GM19328 (cell line): ENCODE data around the gene POU5F1.
A peak's percentile ranks its signal among the peaks of the same experiment; 100 is the strongest.
"Not testable (repeated sequence)": the region's sequence is repeated elsewhere in the genome, so short reads cannot be mapped to it uniquely, and the experiment has no call there.

Experiments
- ATAC-seq: cut with Tn5 transposase; IDR thresholded peaks from one replicate; pipeline ENCODE4 v1.9.1; 2021; ENCODE audit warnings: mild to moderate bottlenecking, moderate library complexity; ENCODE audit not compliant: unreplicated experiment

Gene POU5F1

DNA sequence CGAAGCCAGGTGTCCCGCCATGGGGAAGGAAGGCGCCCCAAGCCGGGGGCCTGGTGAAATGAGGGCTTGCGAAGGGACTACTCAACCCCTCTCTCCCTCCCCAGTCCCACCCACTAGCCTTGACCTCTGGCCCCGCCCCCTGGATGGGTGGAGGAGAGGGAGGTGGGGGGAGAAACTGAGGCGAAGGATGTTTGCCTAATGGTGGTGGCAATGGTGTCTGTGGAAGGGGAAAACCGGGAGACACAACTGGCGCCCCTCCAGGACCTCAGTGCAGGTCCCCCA is at the start of gene POU5F1:
Gene POU5F1 (minus strand): TSS at position 83 of the 282 bp plus-strand sequence. CDS start 62 bp downstream, at position 21.
- no peak for ATAC-seq

DNA sequence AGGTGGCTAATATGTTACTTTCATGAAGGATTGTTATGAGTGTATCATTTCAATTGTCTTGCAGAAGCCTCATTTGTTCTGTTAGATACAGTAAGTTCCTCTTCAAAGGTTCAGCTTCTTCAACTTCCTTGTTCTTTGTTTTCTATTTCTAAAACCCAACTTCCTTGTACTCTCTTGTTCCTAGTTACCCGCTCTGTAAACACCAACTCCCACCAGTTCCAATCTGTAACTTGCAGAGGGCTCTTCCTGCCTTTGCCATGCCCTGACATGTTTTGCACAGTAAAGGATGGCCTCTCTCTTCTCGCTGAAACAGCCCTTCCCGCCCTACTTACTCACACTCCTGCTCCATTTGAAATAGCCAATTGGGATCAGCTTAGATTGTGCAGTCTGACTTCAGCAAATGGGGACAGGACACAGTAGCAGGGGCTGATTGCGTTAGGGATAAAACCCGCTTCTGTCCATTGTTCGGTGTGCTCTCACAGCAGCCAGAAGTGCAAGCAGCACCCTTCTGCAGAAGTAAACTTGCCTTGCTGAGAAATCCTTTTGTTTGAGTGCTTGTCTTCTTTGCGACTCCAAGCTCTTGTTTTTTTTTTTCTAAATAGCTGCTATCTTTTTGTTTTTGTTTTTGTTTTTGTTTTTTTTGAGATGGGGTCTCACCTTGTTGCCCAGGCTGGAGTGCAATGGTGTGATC is 45.9 kb upstream of the POU5F1 start:
- no peak for ATAC-seq

DNA sequence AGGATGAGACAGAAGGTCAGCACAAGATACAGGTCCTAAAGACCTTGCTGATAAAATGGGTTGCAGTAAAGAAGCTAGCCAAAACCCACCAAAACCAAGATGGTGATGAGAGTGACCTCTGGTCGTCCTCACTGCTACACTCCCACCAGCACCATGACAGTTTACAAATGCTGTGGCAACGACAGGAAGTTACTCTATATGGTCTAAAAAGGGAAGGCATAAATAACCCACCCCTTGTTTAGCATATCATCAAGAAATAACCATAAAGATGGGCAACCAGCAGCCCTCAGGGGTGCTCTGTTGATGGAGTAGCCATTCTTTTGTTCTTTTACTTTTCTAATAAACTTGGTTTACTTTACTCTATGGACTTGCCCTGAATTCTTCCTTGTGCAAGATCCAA is 44.7 kb upstream of the POU5F1 start:
- ATAC-seq = not testable (repeated sequence)

DNA sequence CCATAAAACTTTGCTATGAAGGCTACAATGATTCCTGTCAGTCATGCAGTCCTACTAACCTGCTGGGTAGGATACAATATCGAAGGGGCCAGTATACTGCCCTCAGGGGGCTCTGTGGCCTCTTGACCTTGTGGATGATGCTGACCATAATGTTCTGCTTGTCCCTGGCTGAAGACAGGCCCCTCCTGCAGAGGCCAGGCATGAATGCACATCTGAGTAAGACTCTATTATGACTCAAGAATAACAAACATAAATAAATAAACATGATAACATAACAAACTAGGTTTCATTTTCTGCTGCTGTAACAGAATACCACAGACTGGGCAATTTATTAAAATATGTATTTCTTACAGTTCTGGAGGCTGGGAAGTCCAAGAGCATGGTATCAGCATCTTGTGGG is 44.0 kb upstream of the POU5F1 start:
- ATAC-seq = no peak

DNA sequence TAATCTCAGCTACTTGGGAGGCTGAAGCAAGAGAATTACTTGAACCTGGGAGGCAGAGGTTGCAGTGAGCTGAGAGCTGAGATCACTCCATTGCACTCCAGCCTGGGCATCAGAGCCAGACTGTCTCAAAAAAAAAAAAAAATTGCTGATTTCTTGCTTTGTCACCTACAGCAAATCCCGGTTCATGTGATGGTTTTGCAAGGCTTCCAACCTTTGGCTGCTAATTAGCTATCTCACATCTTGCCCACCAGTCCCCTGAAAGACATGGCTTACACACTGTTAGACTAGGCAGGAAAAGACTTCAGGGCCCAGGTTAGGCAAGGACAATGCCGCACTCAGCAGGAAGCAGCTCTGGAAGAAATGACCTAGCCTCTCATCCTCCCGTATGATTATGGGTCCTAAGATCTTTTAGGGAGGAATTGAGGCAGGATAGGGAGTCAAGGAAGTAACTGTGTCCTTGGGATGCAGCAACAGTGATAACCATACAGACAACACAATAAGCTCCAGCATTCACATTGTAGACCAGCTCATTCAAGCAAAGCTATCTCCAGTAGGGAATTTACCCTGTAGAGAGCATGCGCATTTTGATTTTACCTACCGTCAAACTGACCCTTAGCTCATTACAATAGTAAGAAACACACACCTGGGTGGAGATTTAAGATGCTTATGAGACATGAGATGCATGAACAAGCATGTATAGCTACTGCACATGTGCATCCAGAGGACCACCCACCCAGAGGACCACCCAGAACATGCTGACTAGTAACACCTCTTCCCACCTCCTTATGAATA is 40.5 kb upstream of the POU5F1 start:
- ATAC-seq = no peak

DNA sequence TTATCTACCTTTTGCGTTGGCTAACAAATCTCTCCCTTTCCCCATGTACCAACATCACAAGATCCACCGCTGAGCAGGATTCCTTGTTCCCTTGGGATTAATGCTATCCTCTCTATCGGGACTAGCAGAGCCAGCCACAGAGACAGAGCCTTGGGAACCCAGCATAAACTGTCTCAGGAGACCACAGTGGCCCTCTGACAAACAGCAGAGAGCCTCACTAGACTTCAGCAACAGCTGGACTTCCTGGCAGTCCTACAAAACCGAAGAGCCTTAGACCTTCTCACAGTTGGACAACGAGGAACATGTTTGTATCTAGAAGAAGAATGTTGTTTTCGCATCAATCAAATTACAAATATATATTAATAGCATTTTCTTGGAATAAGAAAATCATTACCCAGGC is 39.6 kb upstream of the POU5F1 start:
- no peak for ATAC-seq

DNA sequence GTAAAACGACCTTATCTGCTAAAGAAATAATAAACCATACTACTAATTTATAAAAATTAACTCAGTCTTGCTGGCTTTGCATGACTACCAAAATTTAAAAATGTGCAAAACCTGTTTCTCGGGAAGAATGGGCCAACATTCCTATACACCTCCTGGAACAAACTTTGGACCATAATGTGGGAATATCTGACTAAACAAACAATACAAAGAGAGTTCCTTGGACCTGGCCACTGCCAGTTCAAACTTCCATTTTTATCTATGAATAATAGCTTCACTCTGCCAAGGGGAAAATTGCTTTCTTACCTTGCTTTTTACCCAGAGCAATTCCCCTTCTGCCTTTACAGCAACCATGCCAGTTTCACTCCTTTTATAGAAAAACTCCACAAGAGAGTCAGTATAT is 38.7 kb upstream of the POU5F1 start:
- ATAC-seq = no peak

DNA sequence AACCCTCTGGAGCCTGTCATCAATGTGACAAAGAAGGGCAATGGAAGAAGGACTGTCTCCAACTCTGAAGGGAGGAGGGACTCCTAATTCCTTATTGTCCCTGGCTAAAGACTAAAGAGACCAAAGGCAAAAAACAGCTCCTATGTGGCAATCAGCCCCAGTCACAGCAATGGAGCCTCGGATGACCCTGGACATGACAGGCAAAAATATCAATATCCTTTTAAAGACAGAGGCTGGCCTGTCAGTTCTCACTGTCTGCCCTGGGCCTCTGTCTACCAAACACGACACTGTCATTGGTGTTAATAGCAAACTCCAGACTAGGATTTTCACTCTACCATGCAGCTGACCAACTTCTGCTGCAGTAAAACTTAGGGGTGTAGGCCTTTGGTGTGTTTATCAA is 38.0 kb upstream of the POU5F1 start:
- ATAC-seq = no peak

DNA sequence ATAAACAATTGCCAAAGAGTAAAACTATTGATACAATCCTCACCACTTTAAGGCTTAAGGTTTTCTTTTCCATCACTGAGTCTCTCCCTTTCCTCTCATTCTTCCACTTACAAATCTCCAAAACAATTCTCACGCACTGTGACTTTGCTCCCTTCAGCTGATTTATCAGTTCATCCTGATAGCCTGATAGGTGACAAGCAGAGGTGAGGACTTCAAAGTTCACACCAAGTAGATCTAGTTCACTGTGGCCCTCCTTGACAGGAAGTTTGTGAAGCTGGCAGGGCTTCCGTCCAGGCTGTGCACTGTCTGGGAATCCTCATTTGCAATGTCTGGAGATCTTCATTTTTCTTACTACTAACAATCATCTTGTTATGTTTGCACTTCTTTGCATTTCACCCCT is 35.2 kb upstream of the POU5F1 start:
- no peak for ATAC-seq

DNA sequence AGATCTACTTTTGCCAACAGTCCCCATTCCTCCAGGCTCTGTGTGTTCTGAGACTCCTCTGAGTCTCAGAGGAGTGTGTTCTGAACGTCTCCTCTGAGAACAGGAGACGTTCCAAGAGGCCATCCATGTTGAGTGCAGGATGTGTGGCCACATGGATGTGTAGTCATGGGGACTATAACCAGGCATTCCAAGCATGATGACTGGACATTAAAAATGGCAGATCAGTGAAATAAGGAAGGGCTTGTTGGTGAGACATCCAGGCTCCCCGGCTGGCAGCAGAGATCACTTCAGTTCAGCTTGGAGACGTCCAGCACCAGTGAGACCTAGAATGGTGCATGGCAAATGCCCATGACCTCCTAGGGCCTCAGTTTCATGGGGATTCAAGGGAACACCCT is 34.3 kb upstream of the POU5F1 start:
- no peak for ATAC-seq

DNA sequence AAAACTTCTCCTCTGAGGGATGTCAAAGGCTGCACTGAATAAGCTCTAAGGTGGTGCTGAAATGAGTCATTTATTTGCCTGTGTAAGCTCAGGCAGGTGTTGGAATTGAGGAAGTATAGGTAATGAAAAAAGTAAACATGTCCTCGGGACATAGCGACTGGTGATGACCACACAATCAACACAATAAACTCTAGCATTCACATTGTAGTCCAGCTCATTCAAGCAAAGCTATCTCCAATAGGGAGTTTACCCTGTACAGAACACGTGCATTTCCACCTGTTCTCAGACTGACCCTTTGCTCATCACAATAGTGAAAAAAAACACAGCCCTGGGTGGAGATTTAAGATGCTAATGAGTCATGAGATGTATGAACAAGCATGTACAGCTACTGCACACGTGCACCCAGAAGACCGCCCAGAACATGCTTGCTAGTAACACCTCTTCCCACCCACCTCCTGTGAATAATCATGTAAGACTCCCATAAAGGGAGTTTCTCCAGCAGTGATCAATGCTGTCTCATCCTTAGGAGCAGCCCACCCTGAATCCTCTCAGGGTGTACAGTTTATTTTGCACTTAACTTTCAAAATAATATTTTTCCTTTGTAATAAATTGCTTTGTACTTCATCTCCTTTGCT is 33.0 kb upstream of the POU5F1 start:
- peak; percentile 35 for ATAC-seq

DNA sequence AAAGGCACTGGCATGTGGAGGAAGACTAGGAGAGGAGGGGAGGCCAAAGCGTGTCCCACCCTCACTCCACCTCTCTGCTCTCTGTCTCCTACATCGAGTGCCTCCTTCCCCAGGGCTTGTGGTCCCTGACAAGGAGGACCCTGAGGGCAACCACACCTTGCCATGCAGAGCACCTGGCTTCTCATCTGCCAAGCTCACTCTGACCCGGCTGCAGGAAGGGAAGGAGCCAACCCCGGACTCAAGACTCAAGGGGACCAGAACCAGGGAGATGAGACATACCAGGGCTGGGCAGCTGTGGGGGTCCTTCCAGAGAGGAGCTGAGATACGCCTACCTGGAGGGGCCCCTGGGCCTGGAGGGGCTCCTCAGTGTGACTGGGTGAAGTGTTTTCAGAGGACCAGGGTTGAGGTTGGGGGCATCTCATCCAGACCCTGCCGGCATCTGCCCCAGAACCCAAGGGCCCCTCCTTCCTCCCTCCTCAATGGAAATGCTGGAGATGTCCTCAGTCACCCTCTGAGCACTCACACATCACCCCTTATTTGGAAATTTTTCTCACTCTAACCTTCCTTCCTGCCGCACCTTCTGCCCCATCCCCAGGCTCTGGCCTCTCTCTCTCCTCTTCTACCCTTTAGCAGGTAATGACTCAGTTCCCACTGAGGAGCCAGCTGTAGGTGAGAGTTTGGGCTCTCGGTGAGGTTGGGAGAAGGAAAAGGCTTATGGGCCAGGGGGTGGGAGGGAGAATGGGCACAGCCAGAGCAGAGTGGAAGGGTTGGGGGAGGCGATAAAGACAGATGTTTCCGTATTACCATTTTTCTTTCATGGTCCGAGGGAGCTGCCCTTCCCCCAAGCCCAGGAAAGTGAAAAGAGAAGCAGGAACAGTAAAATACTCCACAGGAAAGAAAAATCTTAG is 32.0 kb upstream of the POU5F1 start:
- no peak for ATAC-seq

DNA sequence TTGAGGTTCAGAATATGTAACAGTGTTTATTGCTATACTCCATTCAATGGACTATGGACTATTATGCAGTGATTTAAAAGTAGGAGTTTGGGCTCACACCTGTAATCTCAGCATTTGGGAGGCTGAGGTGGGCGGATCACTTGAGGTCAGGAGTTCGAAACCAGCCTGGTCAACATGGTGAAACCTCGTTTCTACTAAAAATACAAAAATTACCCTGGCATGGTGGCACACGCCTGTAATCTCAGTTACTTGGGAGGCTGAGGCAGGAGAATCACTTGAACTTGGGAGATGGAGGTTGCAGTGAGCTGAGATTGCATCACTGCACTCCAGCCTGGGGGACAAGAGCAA is 28.6 kb upstream of the POU5F1 start:
- ATAC-seq = not testable (repeated sequence)

DNA sequence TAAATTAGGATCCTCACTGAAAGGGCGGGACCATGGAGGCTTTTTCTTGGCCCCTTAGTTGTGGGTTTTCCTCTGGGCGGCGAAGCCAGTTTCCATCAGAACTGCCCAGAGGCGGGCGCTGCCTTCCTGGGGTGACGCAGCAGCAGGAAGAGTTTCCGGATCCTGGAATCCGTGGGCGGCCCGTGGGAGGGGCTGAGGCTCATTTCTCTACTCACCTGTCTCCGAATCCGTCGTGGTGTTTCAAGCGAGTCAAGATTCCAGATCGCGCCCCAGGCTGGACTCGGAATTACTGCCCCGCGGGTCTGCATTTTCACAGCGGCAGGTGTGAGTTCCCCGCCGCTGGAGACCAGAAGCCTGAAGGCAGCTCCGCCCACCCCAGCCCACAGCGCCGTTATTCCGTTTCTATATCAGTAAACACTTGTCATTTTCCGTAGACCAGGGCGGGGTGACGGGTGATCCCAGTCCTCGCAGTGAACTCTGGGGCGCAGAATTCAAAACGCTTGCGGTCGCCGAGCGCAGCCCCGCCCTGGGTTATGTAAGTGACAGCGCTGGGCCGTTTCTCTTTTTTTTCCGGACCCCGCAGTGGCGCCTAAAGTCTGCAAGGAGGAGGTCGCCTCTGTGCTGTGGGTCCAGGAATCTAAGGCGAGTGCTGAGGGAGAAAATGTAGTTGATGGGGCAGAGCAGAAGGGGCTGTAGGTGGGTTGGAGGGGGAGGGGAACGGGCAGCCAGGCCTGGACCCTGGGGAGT is 27.2 kb upstream of the POU5F1 start:
- peak; percentile 63 for ATAC-seq

DNA sequence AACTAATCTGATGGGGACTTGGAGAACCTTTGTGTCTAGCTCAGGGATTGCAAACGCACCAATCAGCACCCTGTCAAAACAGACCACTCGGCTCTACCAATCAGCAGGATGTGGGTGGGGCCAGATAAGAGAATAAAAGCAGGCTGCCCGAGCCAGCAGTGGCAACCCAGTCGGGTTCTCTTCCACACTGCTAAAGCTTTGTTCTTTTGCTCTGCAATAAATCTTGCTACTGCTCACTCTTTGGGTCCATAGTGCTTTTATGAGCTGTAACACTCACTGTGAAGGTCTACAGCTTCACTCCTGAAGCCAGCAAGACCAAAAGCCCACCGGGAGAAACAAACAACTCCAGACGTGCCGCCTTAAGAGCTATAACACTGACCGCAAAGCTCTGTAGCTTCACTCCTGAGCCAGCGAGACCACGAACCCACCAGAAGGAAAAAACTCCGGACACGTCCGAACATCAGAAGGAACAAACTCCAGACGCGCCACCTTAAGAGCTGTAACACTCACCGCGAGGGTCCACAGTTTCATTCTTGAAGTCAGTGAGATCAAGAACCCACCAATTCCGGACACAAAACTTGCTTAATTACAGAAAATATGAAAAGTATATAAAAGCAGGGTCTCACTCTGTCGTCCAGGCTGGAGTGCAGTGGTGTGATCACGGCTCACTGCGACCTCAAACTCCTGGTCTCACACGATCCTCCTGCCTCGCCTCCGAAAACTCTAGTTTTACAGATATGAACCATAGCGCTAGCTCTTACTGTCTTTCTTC is 26.0 kb upstream of the POU5F1 start:
- not testable (repeated sequence) for ATAC-seq

DNA sequence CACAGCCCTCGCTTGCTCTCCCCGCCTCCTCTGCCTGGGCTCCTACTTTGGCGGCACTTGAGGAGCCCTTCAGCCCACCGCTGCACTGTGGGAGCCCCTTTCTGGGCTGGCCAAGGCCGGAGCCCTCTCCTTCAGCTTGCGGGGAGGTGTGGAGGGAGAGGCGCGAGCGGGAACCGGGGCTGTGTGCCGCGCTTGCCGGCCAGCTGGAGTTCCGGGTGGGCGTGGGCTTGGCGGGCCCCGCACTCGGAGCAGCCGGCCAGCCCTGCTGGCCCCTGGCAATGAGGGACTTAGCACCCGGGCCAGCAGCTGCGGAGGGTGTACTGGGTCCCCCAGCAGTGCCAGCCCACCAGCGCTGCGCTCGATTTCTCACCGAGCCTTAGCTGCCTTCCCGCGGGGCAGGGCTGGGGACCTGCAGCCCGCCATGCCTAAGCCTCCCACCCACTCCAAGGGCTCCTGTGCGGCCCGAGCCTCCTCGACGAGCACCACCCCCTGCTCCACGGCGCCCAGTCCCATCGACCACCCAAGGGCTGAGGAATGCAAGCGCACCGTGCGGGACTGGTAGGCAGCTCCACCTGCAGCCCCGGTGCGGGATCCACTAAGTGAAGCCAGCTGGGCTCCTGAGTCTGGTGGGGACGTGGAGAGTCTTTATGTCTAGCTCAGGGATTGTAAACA is 25.0 kb upstream of the POU5F1 start:
- ATAC-seq = not testable (repeated sequence)

DNA sequence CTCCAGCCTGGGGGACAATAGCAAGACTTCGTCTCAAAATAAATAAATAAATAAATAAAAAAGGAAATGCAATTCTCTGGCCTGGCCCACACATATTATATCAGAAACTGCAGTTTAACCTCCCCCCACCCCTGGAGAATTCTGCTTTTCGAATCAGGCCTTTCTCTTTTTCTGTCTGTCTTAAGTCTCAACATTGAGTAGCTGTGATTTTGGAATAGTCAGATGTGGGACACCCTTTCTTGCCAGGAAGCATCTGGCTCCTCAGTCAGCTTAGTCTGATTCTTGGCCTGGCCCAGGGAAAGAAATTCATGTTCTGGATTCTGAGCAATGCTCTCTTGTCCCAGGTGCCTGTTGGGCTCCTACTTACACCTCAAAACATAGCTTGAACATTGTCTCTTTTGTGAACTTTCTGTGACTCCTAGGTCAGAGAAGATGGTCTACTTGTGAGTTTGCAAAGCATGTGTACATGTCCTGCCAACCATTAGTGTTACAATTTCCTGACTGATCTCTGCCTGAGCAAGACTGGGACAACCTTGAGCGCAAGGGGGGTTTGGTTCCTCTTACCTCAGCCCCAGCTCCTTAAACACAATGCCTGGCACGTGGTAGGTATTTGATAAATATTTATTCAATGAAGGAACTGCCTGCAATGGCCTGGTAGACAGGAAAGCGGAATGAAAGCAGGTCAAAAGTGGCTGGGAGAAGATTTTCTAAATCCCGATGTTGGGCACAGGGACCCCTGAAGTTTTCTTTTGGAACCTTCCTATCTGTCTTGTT is 23.8 kb upstream of the POU5F1 start:
- no peak for ATAC-seq

DNA sequence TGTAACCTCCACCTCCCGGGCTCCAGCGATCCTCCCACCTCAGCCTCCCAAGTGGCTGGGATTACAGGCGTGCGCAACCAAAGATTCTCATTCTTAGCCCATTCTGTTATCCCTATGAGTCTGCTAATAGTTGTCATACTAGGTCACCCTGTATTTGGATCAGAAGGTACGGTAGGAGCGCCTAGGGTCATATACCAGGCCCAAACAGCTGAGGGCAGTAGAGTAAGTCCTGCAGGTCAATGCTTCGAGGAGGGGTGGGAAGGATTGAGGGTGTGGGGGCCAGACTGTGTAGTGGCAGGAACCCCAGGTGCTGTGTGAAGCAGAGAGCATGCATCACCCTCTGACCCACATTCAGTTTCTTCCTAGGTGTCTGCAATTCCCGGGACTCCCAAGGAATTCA is 22.7 kb upstream of the POU5F1 start:
- ATAC-seq = no peak
